GM23248 (cell line): Measurements from ENCODE around the gene DDX53. TPM values are rescaled to one million over a fixed set of nuclear protein-coding genes. Genes with fewer than 3 reads are reported as not detected.

ENCODE experiments used
- DNase-seq: peaks from one replicate; pipeline ENCODE4 v3.0.0-alpha.2; 2015
- H2AFZ ChIP-seq: fragments of 200-600 bp; sonication (generic); 2 replicates; pipeline ENCODE4 v1.6.1; 2016; ENCODE audit warnings: antibody characterized with exemption
- H3F3A ChIP-seq: fragments of 200-600 bp; sonication (generic); 2 replicates; pipeline ENCODE4 v1.6.1; 2016; ENCODE audit warnings: mild to moderate bottlenecking, antibody characterized with exemption, mixed run types; ENCODE audit not compliant: insufficient read depth
- H3K27ac ChIP-seq: fragments of 200-600 bp; sonication (generic); 2 replicates; pipeline ENCODE4 v1.5.1; 2016; ENCODE audit warnings: mild to moderate bottlenecking
- H3K27me3 ChIP-seq: fragments of 200-600 bp; sonication (generic); replicated peaks from 2 replicates; pipeline ENCODE4 v1.6.1; 2016; ENCODE audit warnings: mild to moderate bottlenecking; ENCODE audit not compliant: insufficient read depth
- H3K36me3 ChIP-seq: fragments of 200-600 bp; sonication (generic); 2 replicates; pipeline ENCODE4 v1.6.1; 2016; ENCODE audit warnings: low read depth, mild to moderate bottlenecking
- H3K4me1 ChIP-seq: fragments of 200-600 bp; sonication (generic); 2 replicates; pipeline ENCODE4 v1.6.1; 2016; ENCODE audit warnings: mild to moderate bottlenecking; ENCODE audit not compliant: insufficient read depth
- H3K4me2 ChIP-seq: fragments of 200-600 bp; sonication (generic); one replicate; pipeline ENCODE4 v1.6.1; 2016; ENCODE audit warnings: mild to moderate bottlenecking; ENCODE audit not compliant: unreplicated experiment
- H3K4me3 ChIP-seq: fragments of 200-600 bp; sonication (generic); 2 replicates; pipeline ENCODE4 v1.5.1; 2016; ENCODE audit warnings: mild to moderate bottlenecking
- H3K79me2 ChIP-seq: fragments of 200-600 bp; sonication (generic); 2 replicates; pipeline ENCODE4 v1.6.1; 2016; ENCODE audit warnings: mild to moderate bottlenecking; ENCODE audit not compliant: insufficient read depth
- H3K9ac ChIP-seq: fragments of 200-600 bp; sonication (generic); 2 replicates; pipeline ENCODE4 v1.6.1; 2016; ENCODE audit warnings: mild to moderate bottlenecking
- H3K9me2 ChIP-seq: fragments of 200-600 bp; sonication (generic); 2 replicates; pipeline ENCODE4 v1.6.1; 2016; ENCODE audit warnings: mixed run types, mild to moderate bottlenecking, moderate library complexity; ENCODE audit not compliant: insufficient read depth
- H3K9me3 ChIP-seq: fragments of 200-600 bp; sonication (generic); one replicate; pipeline ENCODE4 v1.6.1; 2017; ENCODE audit warnings: low read depth
- H4K20me1 ChIP-seq: fragments of 200-600 bp; sonication (generic); 2 replicates; pipeline ENCODE4 v1.6.0; 2016; ENCODE audit not compliant: insufficient read depth
- EZH2 ChIP-seq: fragments of 200-600 bp; sonication (generic); IDR thresholded peaks from 2 replicates; pipeline ENCODE4 v1.6.1; 2018; ENCODE audit warnings: antibody characterized with exemption, mild to moderate bottlenecking; ENCODE audit not compliant: insufficient read depth, poor library complexity, severe bottlenecking
- EZH2phosphoT487 ChIP-seq: fragments of 200-600 bp; sonication (generic); IDR thresholded peaks from 2 replicates; pipeline ENCODE4 v1.6.1; 2018; ENCODE audit warnings: antibody characterized with exemption, moderate library complexity, mild to moderate bottlenecking, low read depth; ENCODE audit not compliant: insufficient read depth
- WGBS, 2 experiments: methylation state at CpG; one replicate each; pipeline ENCODE4 v1.1.6; 2015 to 2017; ENCODE audit warnings: low lambda C conversion rate in 2 of 2, low coverage in 1 of 2; ENCODE audit errors: missing lambda C conversion rate in 2 of 2; 5-methylcytosine and 5-hydroxymethylcytosine counted together
- in situ Hi-C: fragments of 300-500 bp; cut with MboI; formaldehyde crosslinking; loops from 2 replicates; pipeline ENCODE4 v1.15.0; 2020
- polyA plus RNA-seq: library from polyadenylated mRNA; unstranded; fragments of >200 nt; fragmentation: Nextera tagmentation; extraction: Ambion mirVana; gene quantifications from 2 replicates; pipeline ENCODE4 v1.2.1, GENCODE V29; 2016
- total RNA-seq: library from RNA; depleted of rRNA; stranded (reverse); fragments of >200 nt; shearing (Covaris generic); gene quantifications from 2 replicates; pipeline ENCODE4 v1.2.3, GENCODE V29; 2014

Gene DDX53
- total and polyA plus RNA-seq, 2 experiments from 2014 or later = not detected

DNA sequence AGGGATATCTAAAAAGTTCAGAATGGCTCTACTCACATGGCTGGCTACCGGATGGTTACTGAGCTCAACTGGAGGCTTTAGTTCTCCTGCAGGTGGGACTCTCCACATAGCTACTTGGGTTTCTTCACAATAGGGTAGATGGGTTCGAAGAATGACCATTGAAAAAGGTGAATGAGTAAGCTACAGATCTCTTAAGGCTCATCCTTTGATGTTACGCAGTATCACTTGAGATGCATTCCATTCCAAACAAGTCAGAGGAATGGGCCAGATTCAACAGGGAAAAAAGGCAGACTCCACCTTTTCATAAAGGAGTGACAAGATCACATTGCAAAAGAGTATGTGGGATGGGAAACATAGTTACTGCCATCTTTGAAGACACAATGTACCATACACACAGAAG lies 52.6 kb downstream of the DDX53 start:
- Histone ChIP-seq H3K79me2 (no peaks in the 10 kb centered on the region), H3K4me1 (no peaks in the 10 kb centered on the region), H3F3A (no peaks in the 10 kb centered on the region), H3K36me3 (no peaks in the 10 kb centered on the region), H3K4me3 (no peak overlapping the region), H4K20me1 (no peaks in the 10 kb centered on the region), H2AFZ (no peak overlapping the region), H3K9me2 (no peaks in the 10 kb centered on the region), H3K9me3 (no peaks in the 10 kb centered on the region), H3K4me2 (no peak overlapping the region), H3K9ac (no peak overlapping the region), H3K27ac (no peak overlapping the region), H3K27me3 (no peaks in the 10 kb centered on the region)
- TF ChIP-seq EZH2 (no peak), EZH2phosphoT487 (no peak)
- WGBS, 2 experiments = 55 to 61% methylated on average over 3 of the region's 3 CpGs
- no peak for DNase-seq
- in situ Hi-C loops = no loop called here
